GM19043 (cell line): ENCODE data around the gene CMIP.

Experiments used
- ATAC-seq: cut with Tn5 transposase; IDR thresholded peaks from one replicate; pipeline ENCODE4 v1.9.1; 2021; ENCODE audit warnings: low read depth; ENCODE audit not compliant: unreplicated experiment

The CMIP gene

GRCh38 chr16:81445966-81446906 lies 1.6 kb downstream of the CMIP start:
- no peak for ATAC-seq

- ATAC-seq: no peak
These were observed 2.3 kb downstream of the CMIP start for GRCh38 chr16:81446907-81447268.

- ATAC-seq: no peak
These were observed 2.9 kb downstream of the CMIP start for GRCh38 chr16:81447383-81448101.

DNA sequence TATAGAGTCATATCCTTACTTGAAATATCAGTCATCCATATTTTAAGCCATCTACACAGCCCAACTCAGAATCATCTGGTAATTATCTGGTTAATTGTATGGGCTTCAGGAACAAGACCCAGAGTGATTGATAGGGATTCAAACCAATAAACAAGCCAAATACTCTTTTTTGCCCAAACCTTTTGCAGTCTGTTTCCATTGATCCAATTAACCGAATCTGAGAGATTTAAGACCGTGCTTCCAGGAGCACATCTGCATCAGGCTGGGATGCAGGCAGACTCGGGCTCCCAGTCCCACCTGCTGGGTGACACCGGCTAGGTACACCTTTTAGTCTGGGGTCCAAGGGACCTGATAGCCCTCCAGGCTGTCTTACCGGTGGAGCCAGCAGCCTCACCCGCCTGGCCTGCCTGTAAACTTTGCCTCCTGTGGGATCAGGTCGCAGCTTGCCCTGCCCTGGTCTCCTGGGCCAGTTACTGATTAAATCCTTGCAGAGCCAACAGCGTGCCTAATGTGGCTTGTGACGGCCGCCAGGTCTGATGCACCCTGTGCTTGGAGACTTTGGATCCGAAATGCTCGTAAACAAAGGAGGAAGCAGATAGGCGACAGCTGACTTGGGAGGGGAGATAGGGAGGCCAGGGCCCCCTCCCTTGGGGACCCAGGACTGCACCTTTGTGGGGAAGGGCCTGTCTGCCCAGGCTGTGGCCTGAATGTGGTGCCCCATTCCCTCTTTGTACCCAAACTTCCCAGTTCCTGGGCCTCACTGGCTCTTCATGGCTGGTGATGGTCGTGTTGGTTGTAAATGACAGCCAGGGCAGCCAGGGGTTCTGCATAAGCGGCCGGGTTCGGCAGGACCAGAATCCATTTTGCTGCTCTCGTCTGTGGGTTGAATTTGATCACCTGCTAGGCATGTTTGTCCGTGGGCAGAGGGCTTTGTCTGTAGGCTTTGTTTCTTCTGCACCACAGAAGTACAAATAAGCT lies 3.8 kb downstream of the CMIP start:
- no peak for ATAC-seq

DNA sequence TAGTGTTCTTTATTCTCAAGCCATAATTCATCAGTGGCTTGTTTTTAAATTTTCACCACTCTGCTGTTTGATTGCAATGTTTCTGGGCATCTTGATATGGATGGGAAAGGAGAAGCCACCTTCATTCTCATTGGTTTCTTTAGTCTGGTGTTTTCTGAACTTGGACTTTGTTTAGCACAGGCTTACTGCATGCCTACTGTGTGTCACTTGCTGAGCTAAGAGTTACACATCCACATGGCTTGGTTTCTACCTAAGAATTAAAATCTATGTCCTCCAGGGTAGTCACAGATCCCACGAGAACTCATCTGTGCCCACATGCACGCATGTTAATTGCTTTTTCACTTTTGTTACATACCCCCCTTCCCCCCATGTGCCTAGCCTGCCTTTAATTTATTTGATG lies 4.6 kb downstream of the CMIP start:
- no peak for ATAC-seq

DNA sequence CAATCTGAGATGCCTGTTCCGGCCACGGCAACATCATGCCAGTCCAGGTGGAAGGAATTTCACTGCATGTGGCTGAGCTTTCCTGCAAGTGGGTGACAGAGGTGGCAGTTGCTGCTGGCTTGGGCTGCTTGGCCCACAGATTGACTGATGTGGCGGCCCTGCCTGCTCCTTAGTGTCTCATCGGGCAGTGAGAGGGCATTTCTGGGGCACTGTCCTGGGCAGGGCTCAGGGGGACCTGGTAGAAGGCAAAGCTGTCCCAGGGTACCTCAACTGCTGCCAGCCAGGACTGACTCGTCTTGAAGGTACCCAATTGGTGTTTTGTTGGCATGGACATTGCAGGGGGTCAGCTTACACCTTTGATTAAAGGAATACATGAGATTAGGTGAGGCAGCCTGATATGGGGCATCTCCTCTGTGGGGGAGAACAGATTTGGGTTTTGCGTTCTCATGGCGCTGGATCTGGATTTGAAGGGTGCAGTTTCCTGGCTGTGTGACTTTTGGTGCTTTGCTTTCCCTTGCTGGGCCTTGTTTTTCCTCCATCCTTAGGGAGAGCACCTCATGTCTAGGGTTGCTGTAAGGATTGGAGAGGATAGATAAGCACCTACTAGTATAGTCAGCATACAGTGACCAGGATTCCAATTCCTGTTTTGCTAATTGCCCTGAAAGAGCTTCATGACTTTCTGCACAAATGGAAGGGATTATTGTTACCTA lies 5.4 kb downstream of the CMIP start:
- ATAC-seq: no peak

- ATAC-seq: no peak
These were observed 6.3 kb downstream of the CMIP start for GRCh38 chr16:81450783-81451491.

- ATAC-seq: no peak
These were observed 7.4 kb downstream of the CMIP start for GRCh38 chr16:81451753-81452680.

GRCh38 chr16:81453091-81453728 lies 8.6 kb downstream of the CMIP start:
- no peak for ATAC-seq

- no peak for ATAC-seq
These were observed 9.4 kb downstream of the CMIP start for GRCh38 chr16:81454044-81454443.

DNA sequence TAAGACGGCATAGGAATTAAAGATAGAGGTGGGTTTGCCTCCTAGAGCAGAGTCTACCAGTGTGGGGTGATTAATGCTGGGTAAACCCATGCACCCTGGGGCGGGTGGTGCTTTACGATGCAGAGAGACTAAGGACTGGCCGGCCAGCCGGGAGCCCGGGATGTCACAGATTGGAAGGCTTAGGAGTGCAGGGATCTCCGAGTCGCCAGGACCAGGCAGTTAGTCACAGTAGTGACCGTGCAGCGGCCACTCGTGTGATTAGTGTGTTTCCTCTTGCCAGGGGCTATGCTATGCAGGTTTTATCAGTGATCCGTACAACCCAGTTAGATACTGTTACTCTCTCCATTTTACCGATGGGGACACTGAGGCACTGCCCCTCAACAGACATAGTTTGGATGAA lies 10.4 kb downstream of the CMIP start:
- no peak for ATAC-seq

- ATAC-seq: no peak
These were observed 11.3 kb downstream of the CMIP start for GRCh38 chr16:81455720-81456494.

GRCh38 chr16:81456523-81457325 lies 12.1 kb downstream of the CMIP start:
- no peak for ATAC-seq

DNA sequence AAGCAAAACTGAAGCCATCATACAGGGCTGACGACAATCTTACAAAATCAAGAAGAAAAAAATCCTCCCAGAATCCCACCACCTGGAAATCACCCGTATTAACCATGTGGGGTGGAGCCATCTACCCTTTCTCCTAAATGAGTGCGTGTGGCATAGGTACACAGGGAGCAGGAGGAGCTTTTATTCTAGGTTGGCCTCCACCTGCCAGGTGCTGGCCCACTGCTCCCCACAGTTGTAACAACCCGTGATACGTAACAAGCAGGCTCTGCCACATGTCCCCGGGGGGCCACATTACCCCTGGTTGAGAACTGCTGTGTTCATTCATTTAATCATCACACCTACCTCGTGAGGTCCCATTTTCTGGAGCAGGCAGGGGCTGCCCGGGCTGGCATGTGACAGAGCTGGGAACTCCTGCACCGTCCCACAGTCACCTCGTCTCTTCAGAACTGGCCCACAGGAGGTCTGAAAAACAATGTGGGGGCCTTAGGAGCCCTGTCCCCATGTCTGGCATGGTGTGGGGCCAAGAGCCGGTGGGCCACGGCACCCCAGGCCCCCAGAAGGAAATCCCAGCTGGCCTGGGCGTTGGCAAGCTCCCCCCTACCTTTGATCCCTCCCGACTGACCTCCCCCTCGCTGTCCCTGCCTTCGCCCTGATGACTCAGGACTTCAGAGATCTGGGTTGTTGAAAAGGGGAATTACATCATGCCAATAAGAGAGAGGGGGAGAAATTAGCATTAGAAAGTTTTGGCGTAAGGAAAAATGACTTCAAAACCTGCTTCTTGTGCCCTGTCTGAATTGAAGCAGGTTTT lies 12.9 kb downstream of the CMIP start:
- no peak for ATAC-seq

GRCh38 chr16:81458149-81458669 lies 13.6 kb downstream of the CMIP start:
- no peak for ATAC-seq
